RWPE1 (cell line): Measurements from ENCODE around the gene COL26A1.
"Not testable (repeated sequence)": the region's sequence is repeated elsewhere in the genome, so short reads cannot be mapped to it uniquely, and the experiment has no call there.

Source experiments
- CTCF ChIA-PET: fragments of 350-600 bp; sonication (Branson Sonifier 250); formaldehyde crosslinking; extraction: SDS; loops from one replicate; lab custom pipeline; 2021; lab: Yijun Ruan, JAX
- POLR2A ChIA-PET: fragments of 400-600 bp; formaldehyde crosslinking; extraction: SDS; loops from one replicate; lab custom pipeline; 2020; ENCODE audit warnings: antibody characterized with exemption; ENCODE audit not compliant: low non-redundant PET; lab: Yijun Ruan, JAX
- DNase-seq: peaks from one replicate; pipeline ENCODE4 v3.0.0; 2012; ENCODE audit warnings: low spot score
- H3K27ac ChIP-seq: fragments of 450-650 bp; 2 replicates; pipeline ENCODE4 v1.5.1; 2017
- CTCF ChIP-seq: fragments of 450-650 bp; conservative IDR thresholded peaks from 2 replicates; pipeline ENCODE4 v1.5.1; 2017; ENCODE audit warnings: low read depth, mild to moderate bottlenecking

The COL26A1 gene

GRCh38 chr7:101560856-101561255 is 198.2 kb downstream of the COL26A1 start:
- POLR2A ChIA-PET = no interaction called here
- no peak overlapping the region for H3K27ac ChIP-seq
- TF ChIP-seq CTCF = no peak
- CTCF ChIA-PET = interaction anchor here (0.8 to 1.2 kb wide), 2 partner anchors 22 to 41 kb away, joined by 3 to 4 read pairs; no protein-coding TSS in a partner anchor
- DNase-seq = no peak

GRCh38 chr7:101561293-101561692 is 198.6 kb downstream of the COL26A1 start:
- DNase-seq, H3K27ac ChIP-seq, POLR2A ChIA-PET: not testable (repeated sequence)
- CTCF ChIA-PET = interaction anchor here (0.8 to 1.2 kb wide), 2 partner anchors 23 to 41 kb away, joined by 3 to 4 read pairs; no protein-coding TSS in a partner anchor

GRCh38 chr7:101562531-101563197 is 200.0 kb downstream of the COL26A1 start:
- ChIA-PET POLR2A (no interaction called here), CTCF (interaction anchor here (0.6 kb wide), 1 partner anchor 1303 kb away, joined by 3 read pairs; no protein-coding TSS in a partner anchor)
- no peak overlapping the region for H3K27ac ChIP-seq
- no peak for TF ChIP-seq CTCF
- no peak for DNase-seq

- no peak for TF ChIP-seq CTCF
- POLR2A ChIA-PET = no interaction called here
- H3K27ac ChIP-seq = no peak overlapping the region
- CTCF ChIA-PET = interaction anchor here (0.6 to 0.8 kb wide), 2 partner anchors 20 to 1303 kb away, joined by 3 read pairs; no protein-coding TSS in a partner anchor
- DNase-seq = no peak
These were observed 200.7 kb downstream of the COL26A1 start for GRCh38 chr7:101563198-101563901.

GRCh38 chr7:101563943-101564777 is 201.5 kb downstream of the COL26A1 start:
- CTCF ChIA-PET = interaction anchor here (0.8 kb wide), 1 partner anchor 21 kb away, joined by 3 read pairs; no protein-coding TSS in a partner anchor
- POLR2A ChIA-PET = no interaction called here
- no peak for TF ChIP-seq CTCF
- H3K27ac ChIP-seq = no peak overlapping the region
- DNase-seq = no peak

GRCh38 chr7:101564778-101565211 is 202.1 kb downstream of the COL26A1 start:
- POLR2A ChIA-PET = no interaction called here
- peak; percentile 55 for DNase-seq
- no peak overlapping the region for H3K27ac ChIP-seq
- no peak for TF ChIP-seq CTCF
- CTCF ChIA-PET = no interaction called here
